SK-N-SH treated with all-trans-retinoic acid at 6 μM for 48 hours (cell line): Measurements from ENCODE around the gene CPTP.

Experiments
- ATAC-seq: fragments of 200-7000 bp; cut with Tn5 transposase; 3 replicates; pipeline ENCODE4 v1.9.1; 2020; ENCODE audit warnings: mild to moderate bottlenecking, moderate library complexity
- ARNTL ChIP-seq: fragments of 450-650 bp; formaldehyde crosslinking; IDR thresholded peaks from 2 replicates; pipeline ENCODE4 v1.5.0; 2020; ENCODE audit warnings: low read depth, mild to moderate bottlenecking, moderate library complexity, borderline replicate concordance
- BACH2 ChIP-seq: fragments of 250-450 bp; sonication (Bioruptor Pico); IDR thresholded peaks from 2 replicates; pipeline ENCODE4 v1.9.0; 2021; ENCODE audit warnings: mild to moderate bottlenecking, borderline replicate concordance
- ESRRG ChIP-seq: fragments of 250-450 bp; sonication (Bioruptor Pico); IDR thresholded peaks from 2 replicates; pipeline ENCODE4 v1.6.1; 2021; ENCODE audit warnings: mild to moderate bottlenecking
- GLIS3 ChIP-seq: fragments of 250-450 bp; sonication (Bioruptor Pico); IDR thresholded peaks from 2 replicates; pipeline ENCODE4 v1.5.0; 2020; ENCODE audit warnings: mild to moderate bottlenecking, moderate library complexity
- PPARA ChIP-seq: fragments of 250-450 bp; sonication (Bioruptor Pico); IDR thresholded peaks from 2 replicates; pipeline ENCODE4 v1.5.0; 2020; ENCODE audit warnings: mild to moderate bottlenecking, borderline replicate concordance
- TCF4 ChIP-seq: fragments of 250-450 bp; sonication (Bioruptor Pico); IDR thresholded peaks from 2 replicates; pipeline ENCODE4 v1.8.0; 2021; ENCODE audit warnings: mild to moderate bottlenecking, moderate library complexity, borderline replicate concordance
- TOX ChIP-seq: fragments of 250-450 bp; sonication (Bioruptor Pico); IDR thresholded peaks from 2 replicates; pipeline ENCODE4 v1.8.0; 2021; ENCODE audit warnings: mild to moderate bottlenecking, moderate library complexity, borderline replicate concordance
- ZC3H10 ChIP-seq: fragments of 250-450 bp; sonication (Bioruptor Pico); IDR thresholded peaks from 2 replicates; pipeline ENCODE4 v1.5.1; 2021; ENCODE audit warnings: mild to moderate bottlenecking, moderate library complexity
- ZFP3 ChIP-seq: fragments of 250-450 bp; sonication (Bioruptor Pico); IDR thresholded peaks from 2 replicates; pipeline ENCODE4 v1.5.0; 2020; ENCODE audit warnings: mild to moderate bottlenecking, moderate library complexity
- ZFP30 ChIP-seq: fragments of 450-650 bp; formaldehyde crosslinking; IDR thresholded peaks from 2 replicates; pipeline ENCODE4 v1.5.0; 2022; ENCODE audit warnings: mild to moderate bottlenecking, moderate library complexity
- ZNF565 ChIP-seq: fragments of 450-650 bp; formaldehyde crosslinking; conservative IDR thresholded peaks from 2 replicates; pipeline ENCODE4 v1.5.0; 2020; ENCODE audit warnings: low read depth, mild to moderate bottlenecking, moderate library complexity
- TF ChIP-seq, protein P1 (sequence below): fragments of 250-450 bp; sonication (Bioruptor Pico); IDR thresholded peaks from 2 replicates; pipeline ENCODE4 v1.5.0; 2020; ENCODE audit warnings: mild to moderate bottlenecking, moderate library complexity
- TF ChIP-seq, protein P2 (sequence below): fragments of 250-450 bp; sonication (Bioruptor Pico); IDR thresholded peaks from 2 replicates; pipeline ENCODE4 v1.5.1; 2021; ENCODE audit warnings: mild to moderate bottlenecking, moderate library complexity
- TF ChIP-seq, protein P3 (sequence below): fragments of 250-450 bp; sonication (Bioruptor Pico); IDR thresholded peaks from 2 replicates; pipeline ENCODE4 v1.5.1; 2020; ENCODE audit warnings: low read depth, mild to moderate bottlenecking, moderate library complexity
- TF ChIP-seq, protein P4 (sequence below): fragments of 250-450 bp; sonication (Bioruptor Pico); IDR thresholded peaks from 2 replicates; pipeline ENCODE4 v1.8.0; 2020; ENCODE audit warnings: mild to moderate bottlenecking, moderate library complexity, borderline replicate concordance

The CPTP gene

DNA sequence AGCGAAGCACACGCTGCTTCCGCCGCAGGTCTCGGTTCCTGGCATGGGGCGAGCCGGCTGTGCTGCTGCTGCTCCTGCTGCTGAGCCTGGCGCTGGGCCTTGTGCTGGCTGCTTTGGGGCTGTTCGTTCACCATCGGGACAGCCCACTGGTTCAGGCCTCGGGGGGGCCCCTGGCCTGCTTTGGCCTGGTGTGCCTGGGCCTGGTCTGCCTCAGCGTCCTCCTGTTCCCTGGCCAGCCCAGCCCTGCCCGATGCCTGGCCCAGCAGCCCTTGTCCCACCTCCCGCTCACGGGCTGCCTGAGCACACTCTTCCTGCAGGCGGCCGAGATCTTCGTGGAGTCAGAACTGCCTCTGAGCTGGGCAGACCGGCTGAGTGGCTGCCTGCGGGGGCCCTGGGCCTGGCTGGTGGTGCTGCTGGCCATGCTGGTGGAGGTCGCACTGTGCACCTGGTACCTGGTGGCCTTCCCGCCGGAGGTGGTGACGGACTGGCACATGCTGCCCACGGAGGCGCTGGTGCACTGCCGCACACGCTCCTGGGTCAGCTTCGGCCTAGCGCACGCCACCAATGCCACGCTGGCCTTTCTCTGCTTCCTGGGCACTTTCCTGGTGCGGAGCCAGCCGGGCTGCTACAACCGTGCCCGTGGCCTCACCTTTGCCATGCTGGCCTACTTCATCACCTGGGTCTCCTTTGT, 9.1 kb downstream of the CPTP start (continued):
- TF ChIP-seq, protein P1, sequence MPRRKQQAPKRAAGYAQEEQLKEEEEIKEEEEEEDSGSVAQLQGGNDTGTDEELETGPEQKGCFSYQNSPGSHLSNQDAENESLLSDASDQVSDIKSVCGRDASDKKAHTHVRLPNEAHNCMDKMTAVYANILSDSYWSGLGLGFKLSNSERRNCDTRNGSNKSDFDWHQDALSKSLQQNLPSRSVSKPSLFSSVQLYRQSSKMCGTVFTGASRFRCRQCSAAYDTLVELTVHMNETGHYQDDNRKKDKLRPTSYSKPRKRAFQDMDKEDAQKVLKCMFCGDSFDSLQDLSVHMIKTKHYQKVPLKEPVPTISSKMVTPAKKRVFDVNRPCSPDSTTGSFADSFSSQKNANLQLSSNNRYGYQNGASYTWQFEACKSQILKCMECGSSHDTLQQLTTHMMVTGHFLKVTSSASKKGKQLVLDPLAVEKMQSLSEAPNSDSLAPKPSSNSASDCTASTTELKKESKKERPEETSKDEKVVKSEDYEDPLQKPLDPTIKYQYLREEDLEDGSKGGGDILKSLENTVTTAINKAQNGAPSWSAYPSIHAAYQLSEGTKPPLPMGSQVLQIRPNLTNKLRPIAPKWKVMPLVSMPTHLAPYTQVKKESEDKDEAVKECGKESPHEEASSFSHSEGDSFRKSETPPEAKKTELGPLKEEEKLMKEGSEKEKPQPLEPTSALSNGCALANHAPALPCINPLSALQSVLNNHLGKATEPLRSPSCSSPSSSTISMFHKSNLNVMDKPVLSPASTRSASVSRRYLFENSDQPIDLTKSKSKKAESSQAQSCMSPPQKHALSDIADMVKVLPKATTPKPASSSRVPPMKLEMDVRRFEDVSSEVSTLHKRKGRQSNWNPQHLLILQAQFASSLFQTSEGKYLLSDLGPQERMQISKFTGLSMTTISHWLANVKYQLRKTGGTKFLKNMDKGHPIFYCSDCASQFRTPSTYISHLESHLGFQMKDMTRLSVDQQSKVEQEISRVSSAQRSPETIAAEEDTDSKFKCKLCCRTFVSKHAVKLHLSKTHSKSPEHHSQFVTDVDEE (CRISPR knock-in tag): no peak
- TF ChIP-seq ZC3H10 (CRISPR knock-in tag): no peak

DNA sequence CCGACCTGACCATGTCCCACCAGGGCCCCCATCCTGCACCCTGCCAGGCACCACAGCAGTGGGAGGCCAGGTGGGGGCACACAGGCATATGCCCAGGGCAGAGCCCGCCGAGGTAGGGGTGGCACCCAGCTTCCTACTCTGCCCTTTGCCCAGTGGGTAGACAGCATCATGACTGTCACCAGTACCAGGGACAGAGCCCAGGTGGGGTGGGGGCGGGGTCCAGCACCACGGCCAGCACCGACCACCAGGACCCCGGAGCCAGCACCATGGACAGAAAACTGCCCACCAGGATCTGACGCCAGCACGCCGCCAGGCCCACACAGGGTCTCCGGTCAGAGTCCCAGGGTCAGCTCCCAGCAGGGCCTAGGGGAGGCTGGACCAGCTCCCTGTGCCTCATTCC, 10.2 kb downstream of the CPTP start:
- no peak for ATAC-seq
- TF ChIP-seq ZFP3 (CRISPR knock-in tag) (no peak), BACH2 (CRISPR knock-in tag) (no peak), ZC3H10 (CRISPR knock-in tag) (no peak), TOX (CRISPR knock-in tag) (no peak), GLIS3 (CRISPR knock-in tag) (no peak), ARNTL (CRISPR knock-in tag) (no peak), ZNF565 (CRISPR knock-in tag) (no peak)
- TF ChIP-seq, protein P2, sequence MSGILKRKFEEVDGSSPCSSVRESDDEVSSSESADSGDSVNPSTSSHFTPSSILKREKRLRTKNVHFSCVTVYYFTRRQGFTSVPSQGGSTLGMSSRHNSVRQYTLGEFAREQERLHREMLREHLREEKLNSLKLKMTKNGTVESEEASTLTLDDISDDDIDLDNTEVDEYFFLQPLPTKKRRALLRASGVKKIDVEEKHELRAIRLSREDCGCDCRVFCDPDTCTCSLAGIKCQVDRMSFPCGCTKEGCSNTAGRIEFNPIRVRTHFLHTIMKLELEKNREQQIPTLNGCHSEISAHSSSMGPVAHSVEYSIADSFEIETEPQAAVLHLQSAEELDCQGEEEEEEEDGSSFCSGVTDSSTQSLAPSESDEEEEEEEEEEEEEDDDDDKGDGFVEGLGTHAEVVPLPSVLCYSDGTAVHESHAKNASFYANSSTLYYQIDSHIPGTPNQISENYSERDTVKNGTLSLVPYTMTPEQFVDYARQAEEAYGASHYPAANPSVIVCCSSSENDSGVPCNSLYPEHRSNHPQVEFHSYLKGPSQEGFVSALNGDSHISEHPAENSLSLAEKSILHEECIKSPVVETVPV: no peak
- TF ChIP-seq, protein P3, sequence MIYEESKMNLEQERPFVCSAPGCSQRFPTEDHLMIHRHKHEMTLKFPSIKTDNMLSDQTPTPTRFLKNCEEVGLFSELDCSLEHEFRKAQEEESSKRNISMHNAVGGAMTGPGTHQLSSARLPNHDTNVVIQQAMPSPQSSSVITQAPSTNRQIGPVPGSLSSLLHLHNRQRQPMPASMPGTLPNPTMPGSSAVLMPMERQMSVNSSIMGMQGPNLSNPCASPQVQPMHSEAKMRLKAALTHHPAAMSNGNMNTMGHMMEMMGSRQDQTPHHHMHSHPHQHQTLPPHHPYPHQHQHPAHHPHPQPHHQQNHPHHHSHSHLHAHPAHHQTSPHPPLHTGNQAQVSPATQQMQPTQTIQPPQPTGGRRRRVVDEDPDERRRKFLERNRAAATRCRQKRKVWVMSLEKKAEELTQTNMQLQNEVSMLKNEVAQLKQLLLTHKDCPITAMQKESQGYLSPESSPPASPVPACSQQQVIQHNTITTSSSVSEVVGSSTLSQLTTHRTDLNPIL (CRISPR knock-in tag): no peak
- TF ChIP-seq, protein P4, sequence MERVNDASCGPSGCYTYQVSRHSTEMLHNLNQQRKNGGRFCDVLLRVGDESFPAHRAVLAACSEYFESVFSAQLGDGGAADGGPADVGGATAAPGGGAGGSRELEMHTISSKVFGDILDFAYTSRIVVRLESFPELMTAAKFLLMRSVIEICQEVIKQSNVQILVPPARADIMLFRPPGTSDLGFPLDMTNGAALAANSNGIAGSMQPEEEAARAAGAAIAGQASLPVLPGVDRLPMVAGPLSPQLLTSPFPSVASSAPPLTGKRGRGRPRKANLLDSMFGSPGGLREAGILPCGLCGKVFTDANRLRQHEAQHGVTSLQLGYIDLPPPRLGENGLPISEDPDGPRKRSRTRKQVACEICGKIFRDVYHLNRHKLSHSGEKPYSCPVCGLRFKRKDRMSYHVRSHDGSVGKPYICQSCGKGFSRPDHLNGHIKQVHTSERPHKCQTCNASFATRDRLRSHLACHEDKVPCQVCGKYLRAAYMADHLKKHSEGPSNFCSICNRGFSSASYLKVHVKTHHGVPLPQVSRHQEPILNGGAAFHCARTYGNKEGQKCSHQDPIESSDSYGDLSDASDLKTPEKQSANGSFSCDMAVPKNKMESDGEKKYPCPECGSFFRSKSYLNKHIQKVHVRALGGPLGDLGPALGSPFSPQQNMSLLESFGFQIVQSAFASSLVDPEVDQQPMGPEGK (CRISPR knock-in tag): no peak

DNA sequence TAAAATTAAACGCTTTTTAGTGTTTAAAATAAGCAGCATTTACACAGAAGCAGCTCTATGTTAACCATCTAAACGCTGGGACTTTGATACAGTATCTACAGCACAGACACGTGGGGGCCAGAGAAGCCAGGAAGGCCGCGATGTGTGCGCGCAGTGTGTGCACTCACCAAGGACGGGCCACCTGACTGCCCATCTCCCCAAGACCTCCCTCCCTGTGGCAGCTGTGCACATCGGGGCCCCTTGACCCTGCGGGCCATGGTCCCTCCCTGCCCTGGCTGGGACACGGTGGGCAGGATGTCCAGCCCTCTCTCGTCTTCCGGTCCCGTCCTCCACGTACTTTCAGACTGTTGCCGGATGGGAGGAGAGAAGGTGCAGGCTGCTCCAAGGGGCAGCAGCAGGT, 10.7 kb downstream of the CPTP start:
- TF ChIP-seq, protein P1 (CRISPR knock-in tag): no peak
- TF ChIP-seq ESRRG (CRISPR knock-in tag) (no peak), PPARA (CRISPR knock-in tag) (no peak), BACH2 (CRISPR knock-in tag) (no peak), TOX (CRISPR knock-in tag) (no peak)
- no peak for ATAC-seq

DNA sequence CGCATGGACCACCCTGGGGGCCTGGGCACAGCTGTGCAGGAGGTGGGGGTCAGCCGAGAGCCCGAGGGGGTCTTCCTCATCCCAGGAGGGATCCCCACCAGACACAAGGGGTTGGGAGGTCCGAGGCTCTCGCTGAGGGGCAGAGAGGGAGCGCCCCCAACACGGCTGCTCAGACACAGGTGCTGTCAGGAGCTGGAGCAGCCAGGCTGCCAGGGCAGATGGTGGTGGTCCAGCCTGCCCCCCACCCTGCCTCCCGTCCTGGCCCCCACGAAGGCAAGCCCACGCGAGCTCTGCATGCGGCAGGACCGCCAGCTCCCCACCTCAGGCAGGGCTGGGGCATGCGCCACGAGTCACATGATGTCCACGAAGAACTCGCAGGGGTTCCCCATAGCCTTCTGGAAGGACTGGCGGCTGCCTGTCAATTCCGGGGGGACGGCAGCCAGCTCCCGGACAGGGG, 11.2 kb downstream of the CPTP start:
- no peak for TF ChIP-seq TCF4 (CRISPR knock-in tag)
- TF ChIP-seq ZFP30 (CRISPR knock-in tag): no peak
- TF ChIP-seq, protein P3 (CRISPR knock-in tag): no peak
- no peak for ATAC-seq
